ENCODE data around the gene EGFL6.
"Not testable (repeated sequence)": the region's sequence is repeated elsewhere in the genome, so short reads cannot be mapped to it uniquely, and the experiment has no call there.

Gene EGFL6

GRCh38 chrX:13652850-13653693, 83.7 kb downstream of the EGFL6 start, which contains the start of gene TCEANC:
TCEANC (plus strand) TSS chrX:13653141; CDS start chrX:13662509, 9,368 bp downstream.
- DNase-seq (ENCODE audit: low spot score), result peak; percentile 94

DNA sequence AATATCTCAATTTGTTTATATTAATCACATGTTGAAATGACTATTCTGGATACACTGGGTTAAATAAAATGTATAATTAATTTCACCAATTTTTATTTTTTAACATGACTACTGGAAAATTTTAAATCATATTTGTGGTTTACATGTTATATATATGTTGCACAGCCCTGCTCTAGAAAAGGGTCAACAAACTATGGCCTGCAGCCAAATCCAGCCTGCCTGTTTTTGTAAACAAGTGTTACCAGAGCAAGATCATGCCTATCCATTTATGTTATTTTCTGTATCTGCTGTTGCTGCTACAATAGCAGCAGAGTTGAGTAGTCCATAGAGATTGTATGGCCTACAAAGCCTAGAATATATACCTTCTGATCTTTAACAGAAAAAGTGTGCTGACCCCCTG, 84.7 kb downstream of the EGFL6 start:
- DNase-seq (ENCODE audit: low spot score), result no peak

DNA sequence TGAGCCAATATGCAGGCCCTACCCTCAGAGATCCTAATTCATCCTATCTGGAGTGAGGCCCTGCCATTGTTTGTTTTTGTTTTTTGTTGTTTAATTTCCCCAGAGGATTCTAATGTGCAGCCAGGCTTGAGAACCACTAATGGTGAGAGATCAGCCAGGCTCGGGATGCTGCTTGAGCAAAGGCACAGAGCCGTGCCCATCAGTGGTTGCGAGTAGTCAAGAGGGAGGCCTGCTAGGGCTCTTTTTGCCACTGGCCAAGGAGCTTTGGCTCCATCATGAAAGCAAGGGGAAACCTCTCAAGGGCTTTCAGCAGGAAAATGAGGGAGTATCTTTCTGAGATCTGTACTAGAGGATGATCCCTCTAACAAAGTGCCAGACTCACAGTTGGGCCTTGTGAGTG, 86.3 kb downstream of the EGFL6 start:
- no peak for DNase-seq (ENCODE audit: low spot score)

DNA sequence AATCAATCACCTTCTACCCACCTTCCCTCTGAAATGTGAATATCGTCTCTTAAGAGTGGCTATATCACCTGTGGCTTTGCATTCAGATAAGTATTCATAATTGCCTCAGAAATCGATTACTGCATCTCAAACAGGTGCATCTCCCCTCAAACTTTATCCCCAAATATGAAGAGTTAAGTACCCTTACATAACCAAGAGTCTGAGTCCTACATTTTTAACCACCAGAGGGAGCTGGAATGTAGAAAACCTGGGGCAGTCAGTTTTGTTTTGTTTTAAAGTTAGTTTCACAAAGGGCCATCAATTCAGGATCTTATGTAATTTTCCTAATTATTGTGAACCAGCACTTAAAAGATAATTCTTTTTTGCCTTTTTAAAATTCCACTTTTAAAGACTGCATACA, 89.2 kb downstream of the EGFL6 start:
- DNase-seq (ENCODE audit: low spot score), result peak; percentile 64

- no peak for DNase-seq (ENCODE audit: low spot score)
These were observed 89.7 kb downstream of the EGFL6 start for GRCh38 chrX:13659063-13659462.

DNA sequence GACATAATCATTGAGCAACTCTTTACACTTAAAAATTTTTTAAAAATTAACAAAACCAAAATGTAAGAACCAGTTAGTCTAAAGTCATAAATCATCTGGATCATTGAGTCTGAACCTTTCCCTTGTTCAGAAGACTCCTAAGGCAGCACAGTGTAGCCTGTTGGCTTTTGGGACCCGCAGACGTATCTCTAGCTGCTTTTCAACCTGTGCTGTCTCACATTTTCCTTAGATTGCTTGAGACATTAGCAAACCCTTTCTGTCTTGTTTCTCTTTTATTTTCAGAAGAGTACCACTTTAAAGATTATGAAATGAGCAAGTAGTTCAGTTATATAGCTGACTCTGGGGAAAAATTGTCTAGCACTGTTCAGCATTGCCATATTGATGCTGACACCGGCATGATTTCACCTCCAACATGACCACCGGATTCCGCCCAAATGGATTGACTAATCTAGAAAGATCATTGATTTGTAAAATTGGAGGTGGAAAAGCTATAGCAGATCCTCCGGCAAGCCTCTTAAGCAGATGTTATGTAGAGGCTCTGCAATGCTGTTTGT, 92.4 kb downstream of the EGFL6 start:
- no peak for DNase-seq (ENCODE audit: low spot score)

GRCh38 chrX:13662355-13662791, 93.0 kb downstream of the EGFL6 start:
- no peak for DNase-seq (ENCODE audit: low spot score)

GRCh38 chrX:13664020-13664419, 94.6 kb downstream of the EGFL6 start:
- no peak for DNase-seq (ENCODE audit: low spot score)

GRCh38 chrX:13666836-13667235, 97.4 kb downstream of the EGFL6 start:
- no peak for DNase-seq (ENCODE audit: low spot score)

- DNase-seq (ENCODE audit: low spot score), result no peak
These were observed 98.5 kb downstream of the EGFL6 start for GRCh38 chrX:13667919-13668318.

- no peak for DNase-seq (ENCODE audit: low spot score)
These were observed 99.9 kb downstream of the EGFL6 start for GRCh38 chrX:13669246-13669737.

- DNase-seq (ENCODE audit: low spot score), result not testable (repeated sequence)
These were observed 100.4 kb downstream of the EGFL6 start for GRCh38 chrX:13669755-13670154.

GRCh38 chrX:13670197-13670596, 100.8 kb downstream of the EGFL6 start:
- no peak for DNase-seq (ENCODE audit: low spot score)

GRCh38 chrX:13673016-13673415, 103.6 kb downstream of the EGFL6 start:
- DNase-seq (ENCODE audit: low spot score), result no peak

DNA sequence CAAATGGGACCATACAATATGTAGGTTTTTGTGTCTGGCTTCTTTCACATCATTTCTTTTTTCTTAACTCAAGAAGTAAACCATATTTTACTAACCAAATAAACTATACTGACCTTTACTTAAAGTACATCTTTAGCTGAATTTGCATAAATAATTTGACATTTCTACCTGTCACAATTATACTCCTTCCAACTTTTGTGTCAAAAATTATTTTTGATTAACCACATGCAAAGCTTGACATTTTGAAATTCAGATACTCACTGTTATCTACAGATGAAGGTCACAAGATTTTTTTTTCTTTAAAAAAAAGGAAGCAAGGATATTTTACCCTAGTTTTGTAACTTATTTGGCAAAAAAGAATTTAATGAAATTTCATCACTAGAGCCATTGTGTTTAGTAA, 107.5 kb downstream of the EGFL6 start:
- DNase-seq (ENCODE audit: low spot score), result no peak

GRCh38 chrX:13679700-13680099, 110.3 kb downstream of the EGFL6 start:
- DNase-seq (ENCODE audit: low spot score), result not testable (repeated sequence)

DNA sequence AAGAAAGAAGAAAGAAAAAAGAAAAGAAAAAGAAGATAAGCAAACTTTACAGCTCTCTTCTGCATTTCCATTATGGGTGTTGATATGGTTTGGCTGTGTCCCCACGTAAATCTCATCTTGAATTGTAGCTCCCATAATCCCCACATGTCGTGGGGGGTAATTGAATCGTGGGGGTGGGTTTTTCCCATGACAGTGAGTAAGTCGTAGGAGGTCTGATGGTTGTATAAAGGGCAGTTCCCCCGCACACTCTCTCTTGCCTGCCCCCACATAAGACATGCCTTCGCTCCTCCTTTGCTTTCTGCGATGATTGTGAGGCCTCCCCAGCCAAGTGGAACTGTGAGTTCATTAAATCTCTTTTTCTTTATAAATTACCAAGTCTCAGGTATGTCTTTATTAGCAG, 112.2 kb downstream of the EGFL6 start:
- DNase-seq (ENCODE audit: low spot score), result no peak
